ENCODE results near the gene PHLDA3.
"Not testable (repeated sequence)": the region's sequence is repeated elsewhere in the genome, so short reads cannot be mapped to it uniquely, and the experiment has no call there.

Gene PHLDA3

GRCh38 chr1:201479201-201479730 lies 10.3 kb upstream of the PHLDA3 start:
- Histone ChIP-seq H3K27me3 (ENCODE audit: insufficient read depth, low read length, poor library complexity) (peaks cover 10% of the 10 kb centered on the region), H3K4me1 (ENCODE audit: insufficient read depth, low read length) (no peaks in the 10 kb centered on the region), H3K36me3 (ENCODE audit: insufficient read depth, low read length) (peaks cover 13% of the 10 kb centered on the region; the same call in 1 of the 2 replicates), H3K4me2 (ENCODE audit: insufficient read depth, low read length) (no peak overlapping the region), H3K27ac (ENCODE audit: low read length) (no peak overlapping the region), H3K4me3 (ENCODE audit: low read depth in 1 of 2, low read length in 2 of 2) (no peak overlapping the region), H2AFZ (ENCODE audit: low read depth, low read length) (no peak overlapping the region), H3K9ac (ENCODE audit: low read depth, low read length) (no peak overlapping the region), H4K20me1 (ENCODE audit: insufficient read depth, low read length) (peaks cover 8% of the 10 kb centered on the region), H3K79me2 (ENCODE audit: insufficient read depth, low read length) (no peaks in the 10 kb centered on the region), H3K9me3 (ENCODE audit: insufficient read depth, low read length, severe bottlenecking) (no peaks in the 10 kb centered on the region)
- no peak for TF ChIP-seq CTCF (IDR thresholded peaks at IDR 0.05; ENCODE audit: borderline replicate concordance, extremely low read depth, low read length, poor library complexity, severe bottlenecking)
- TF ChIP-seq EZH2 (IDR thresholded peaks at IDR 0.05; ENCODE audit: borderline replicate concordance, low read depth, low read length, severe bottlenecking): no peak
- no peak for DNase-seq
- no peak for ATAC-seq (ENCODE audit: insufficient read depth, low read depth)

- H3K9me3 ChIP-seq (ENCODE audit: insufficient read depth, low read length, severe bottlenecking); H2AFZ ChIP-seq (ENCODE audit: low read depth, low read length); H3K79me2 ChIP-seq (ENCODE audit: insufficient read depth, low read length); ATAC-seq (ENCODE audit: insufficient read depth, low read depth); H3K9ac ChIP-seq (ENCODE audit: low read depth, low read length); H3K4me1 ChIP-seq (ENCODE audit: insufficient read depth, low read length); H4K20me1 ChIP-seq (ENCODE audit: insufficient read depth, low read length); H3K27me3 ChIP-seq (ENCODE audit: insufficient read depth, low read length, poor library complexity); DNase-seq; H3K4me2 ChIP-seq (ENCODE audit: insufficient read depth, low read length); H3K27ac ChIP-seq (ENCODE audit: low read length); H3K4me3 ChIP-seq (ENCODE audit: low read depth in 1 of 2, low read length in 2 of 2); H3K36me3 ChIP-seq (ENCODE audit: insufficient read depth, low read length): not testable (repeated sequence)
Observed at GRCh38 chr1:201478666-201479065, 9.7 kb upstream of the PHLDA3 start.

DNA sequence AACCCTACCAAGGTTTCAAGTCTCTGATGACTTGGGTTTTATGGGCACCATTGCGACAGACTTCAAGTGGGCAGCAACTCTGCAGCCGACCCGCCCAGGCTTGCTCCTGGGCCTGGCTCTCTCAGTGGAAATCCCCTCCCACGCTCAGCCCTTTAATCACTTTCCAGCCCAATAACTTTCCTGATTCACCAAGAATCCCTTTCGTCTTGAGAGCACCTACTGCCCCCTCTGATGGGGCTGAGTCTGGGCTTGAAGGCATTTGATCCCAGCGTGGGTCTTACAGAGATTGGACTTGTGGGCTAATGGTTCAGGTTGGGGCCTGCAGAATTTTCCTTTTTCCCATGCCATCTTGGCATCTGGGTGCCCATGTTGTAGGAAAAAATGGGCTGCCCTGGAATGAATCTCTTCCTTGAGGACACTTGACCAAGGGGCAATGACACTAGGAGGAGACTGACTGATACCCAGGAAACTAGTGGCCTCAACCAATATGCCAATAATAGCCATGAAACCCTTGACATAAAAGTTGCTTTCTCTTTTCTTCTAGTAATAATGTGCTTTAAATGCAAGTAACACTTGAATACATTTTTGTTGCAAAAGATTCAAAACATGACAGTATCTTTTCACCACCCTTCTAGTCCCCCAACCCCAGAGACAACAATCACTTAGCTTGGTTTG lies 7.8 kb upstream of the PHLDA3 start:
- no peak overlapping the region for H3K4me3 ChIP-seq (ENCODE audit: low read depth in 1 of 2, low read length in 2 of 2)
- peaks cover 10% of the 10 kb centered on the region for H3K27me3 ChIP-seq (ENCODE audit: insufficient read depth, low read length, poor library complexity)
- H3K4me2 ChIP-seq (ENCODE audit: insufficient read depth, low read length): no peak overlapping the region
- TF ChIP-seq CTCF (IDR thresholded peaks at IDR 0.05; ENCODE audit: borderline replicate concordance, extremely low read depth, low read length, poor library complexity, severe bottlenecking) (no peak), EZH2 (IDR thresholded peaks at IDR 0.05; ENCODE audit: borderline replicate concordance, low read depth, low read length, severe bottlenecking) (no peak)
- H3K27ac ChIP-seq (ENCODE audit: low read length): no peak overlapping the region
- H3K36me3 ChIP-seq (ENCODE audit: insufficient read depth, low read length): no peaks in the 10 kb centered on the region
- no peaks in the 10 kb centered on the region for H3K79me2 ChIP-seq (ENCODE audit: insufficient read depth, low read length)
- H3K9me3 ChIP-seq (ENCODE audit: insufficient read depth, low read length, severe bottlenecking): no peaks in the 10 kb centered on the region
- H3K4me1 ChIP-seq (ENCODE audit: insufficient read depth, low read length): no peaks in the 10 kb centered on the region
- no peak overlapping the region for H2AFZ ChIP-seq (ENCODE audit: low read depth, low read length)
- DNase-seq: no peak
- no peak for ATAC-seq (ENCODE audit: insufficient read depth, low read depth)
- peaks cover 3% of the 10 kb centered on the region; the same call in 1 of the 2 replicates for H4K20me1 ChIP-seq (ENCODE audit: insufficient read depth, low read length)
- H3K9ac ChIP-seq (ENCODE audit: low read depth, low read length): no peak overlapping the region

DNA sequence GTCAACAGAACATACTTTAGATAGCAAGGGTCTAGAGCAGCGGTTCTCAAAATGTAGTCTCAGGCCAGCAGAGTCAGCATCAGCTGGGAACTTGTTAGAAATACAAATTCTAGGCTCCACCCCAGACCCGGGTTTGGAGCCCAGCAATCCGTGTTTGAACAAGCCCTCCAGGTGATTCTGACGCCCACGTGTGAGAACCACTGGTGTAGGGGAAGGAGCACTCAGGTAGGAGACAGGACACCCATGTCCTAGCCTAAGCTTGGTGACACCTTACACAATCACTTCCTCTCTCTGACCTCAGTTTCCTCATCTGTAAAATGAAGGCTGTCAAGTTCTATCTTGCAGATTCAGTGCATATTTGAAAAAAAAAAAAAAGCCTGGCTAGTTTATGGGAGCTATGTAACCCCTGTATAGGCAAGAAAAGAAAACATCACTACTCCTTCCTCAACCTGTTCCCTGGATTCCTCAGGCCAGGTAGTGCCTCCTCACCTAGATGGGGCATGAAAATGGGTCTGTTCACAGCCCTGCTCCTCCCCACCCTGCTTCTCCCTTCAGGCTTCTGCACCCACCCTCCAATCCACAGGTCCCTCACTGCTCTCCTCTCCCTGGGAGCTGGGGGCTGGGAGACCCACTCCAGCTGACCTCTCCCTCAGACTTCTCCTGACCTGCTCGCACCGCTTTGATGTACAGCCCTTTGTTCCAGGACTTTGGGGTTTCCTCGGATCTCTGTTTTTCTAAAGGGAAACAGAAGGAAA lies 7.1 kb upstream of the PHLDA3 start:
- Histone ChIP-seq H3K79me2 (ENCODE audit: insufficient read depth, low read length) (no peaks in the 10 kb centered on the region), H3K27ac (ENCODE audit: low read length) (no peak overlapping the region), H3K4me3 (ENCODE audit: low read depth in 1 of 2, low read length in 2 of 2) (no peak overlapping the region), H3K9me3 (ENCODE audit: insufficient read depth, low read length, severe bottlenecking) (no peaks in the 10 kb centered on the region), H2AFZ (ENCODE audit: low read depth, low read length) (no peak overlapping the region), H4K20me1 (ENCODE audit: insufficient read depth, low read length) (no peaks in the 10 kb centered on the region), H3K27me3 (ENCODE audit: insufficient read depth, low read length, poor library complexity) (peaks cover 10% of the 10 kb centered on the region), H3K4me1 (ENCODE audit: insufficient read depth, low read length) (no peaks in the 10 kb centered on the region), H3K9ac (ENCODE audit: low read depth, low read length) (no peak overlapping the region), H3K36me3 (ENCODE audit: insufficient read depth, low read length) (no peaks in the 10 kb centered on the region), H3K4me2 (ENCODE audit: insufficient read depth, low read length) (no peak overlapping the region)
- TF ChIP-seq CTCF (IDR thresholded peaks at IDR 0.05; ENCODE audit: borderline replicate concordance, extremely low read depth, low read length, poor library complexity, severe bottlenecking) (no peak), EZH2 (IDR thresholded peaks at IDR 0.05; ENCODE audit: borderline replicate concordance, low read depth, low read length, severe bottlenecking) (no peak)
- DNase-seq (no peak), ATAC-seq (ENCODE audit: insufficient read depth, low read depth) (no peak)

Measured in DND-41 (cell line).